ENCODE data around the gene SHB. TPM values are rescaled to one million over a fixed set of nuclear protein-coding genes. Genes with fewer than 3 reads are reported as not detected.

SHB gene
- total and polyA plus RNA-seq, 2 of the 13 experiments (the other 11 are each of a cell fraction or from before 2014, with no cell fraction given), result 19.4 to 20.7 TPM

DNA sequence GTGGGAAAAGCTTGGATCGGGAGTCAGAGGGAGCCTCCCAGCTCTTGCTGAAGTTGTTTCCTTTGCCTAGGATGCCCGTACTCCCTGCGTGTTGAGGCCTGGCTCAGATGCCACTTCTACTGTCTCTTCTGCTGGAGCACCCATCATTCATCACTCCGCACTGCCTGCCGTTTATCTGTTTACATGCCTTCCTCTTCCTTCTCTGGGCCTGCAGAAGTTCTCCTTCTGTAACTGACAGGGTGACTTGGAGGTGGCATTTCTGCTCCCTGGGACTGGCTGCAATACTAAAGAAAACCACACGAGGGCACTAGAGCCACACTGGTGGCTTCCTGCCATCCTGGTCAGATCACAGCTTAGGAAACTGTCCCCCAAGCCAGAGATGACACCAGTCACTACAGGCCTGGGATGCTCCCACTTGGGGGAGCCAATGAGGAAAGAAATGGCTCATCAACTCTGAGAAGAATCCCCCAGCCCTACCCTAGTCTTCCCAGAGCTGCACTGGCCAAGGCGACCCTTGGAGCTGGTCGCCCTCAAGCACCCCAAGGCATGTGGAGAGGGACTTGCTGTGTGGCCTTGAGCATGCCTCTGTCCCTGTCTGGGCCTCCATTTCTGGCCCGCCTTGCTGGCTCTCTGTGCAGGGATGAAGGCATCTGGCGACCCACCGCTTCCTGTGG, 155.4 kb downstream of the SHB start (continued):
- TF ChIP-seq, protein P1, sequence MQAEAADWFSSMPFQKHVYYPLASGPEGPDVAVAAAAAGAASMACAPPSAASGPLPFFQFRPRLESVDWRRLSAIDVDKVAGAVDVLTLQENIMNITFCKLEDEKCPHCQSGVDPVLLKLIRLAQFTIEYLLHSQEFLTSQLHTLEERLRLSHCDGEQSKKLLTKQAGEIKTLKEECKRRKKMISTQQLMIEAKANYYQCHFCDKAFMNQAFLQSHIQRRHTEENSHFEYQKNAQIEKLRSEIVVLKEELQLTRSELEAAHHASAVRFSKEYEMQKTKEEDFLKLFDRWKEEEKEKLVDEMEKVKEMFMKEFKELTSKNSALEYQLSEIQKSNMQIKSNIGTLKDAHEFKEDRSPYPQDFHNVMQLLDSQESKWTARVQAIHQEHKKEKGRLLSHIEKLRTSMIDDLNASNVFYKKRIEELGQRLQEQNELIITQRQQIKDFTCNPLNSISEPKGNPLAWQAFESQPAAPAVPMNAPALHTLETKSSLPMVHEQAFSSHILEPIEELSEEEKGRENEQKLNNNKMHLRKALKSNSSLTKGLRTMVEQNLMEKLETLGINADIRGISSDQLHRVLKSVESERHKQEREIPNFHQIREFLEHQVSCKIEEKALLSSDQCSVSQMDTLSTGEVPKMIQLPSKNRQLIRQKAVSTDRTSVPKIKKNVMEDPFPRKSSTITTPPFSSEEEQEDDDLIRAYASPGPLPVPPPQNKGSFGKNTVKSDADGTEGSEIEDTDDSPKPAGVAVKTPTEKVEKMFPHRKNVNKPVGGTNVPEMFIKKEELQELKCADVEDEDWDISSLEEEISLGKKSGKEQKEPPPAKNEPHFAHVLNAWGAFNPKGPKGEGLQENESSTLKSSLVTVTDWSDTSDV (CRISPR knock-in tag; IDR thresholded peaks at IDR 0.05), result no peak
- TF ChIP-seq, protein P2, sequence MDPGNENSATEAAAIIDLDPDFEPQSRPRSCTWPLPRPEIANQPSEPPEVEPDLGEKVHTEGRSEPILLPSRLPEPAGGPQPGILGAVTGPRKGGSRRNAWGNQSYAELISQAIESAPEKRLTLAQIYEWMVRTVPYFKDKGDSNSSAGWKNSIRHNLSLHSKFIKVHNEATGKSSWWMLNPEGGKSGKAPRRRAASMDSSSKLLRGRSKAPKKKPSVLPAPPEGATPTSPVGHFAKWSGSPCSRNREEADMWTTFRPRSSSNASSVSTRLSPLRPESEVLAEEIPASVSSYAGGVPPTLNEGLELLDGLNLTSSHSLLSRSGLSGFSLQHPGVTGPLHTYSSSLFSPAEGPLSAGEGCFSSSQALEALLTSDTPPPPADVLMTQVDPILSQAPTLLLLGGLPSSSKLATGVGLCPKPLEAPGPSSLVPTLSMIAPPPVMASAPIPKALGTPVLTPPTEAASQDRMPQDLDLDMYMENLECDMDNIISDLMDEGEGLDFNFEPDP (CRISPR knock-in tag; conservative IDR thresholded peaks at IDR 0.05), result no peak
- TF ChIP-seq ZNF430 (CRISPR knock-in tag; IDR thresholded peaks at IDR 0.05) (no peak), ZNF790 (CRISPR knock-in tag; IDR thresholded peaks at IDR 0.05; ENCODE audit: borderline replicate concordance) (no peak), PHF5A (CRISPR knock-in tag; IDR thresholded peaks at IDR 0.05; ENCODE audit: low read depth, unreplicated experiment) (no peak), SALL1 (CRISPR knock-in tag; IDR thresholded peaks at IDR 0.05) (0 out of 2 replicates have a peak, but pooled peaks have one; percentile 22), YEATS2 (CRISPR knock-in tag; IDR thresholded peaks at IDR 0.05; ENCODE audit: borderline replicate concordance) (no peak; the same call in 1 of the 2 replicates), RFX1 (IDR thresholded peaks at IDR 0.05) (no peak), KAT7 (CRISPR knock-in tag; IDR thresholded peaks at IDR 0.05; ENCODE audit: borderline replicate concordance) (no peak), TGIF2 (CRISPR knock-in tag; IDR thresholded peaks at IDR 0.05) (no peak)
- TF ChIP-seq, protein P3, sequence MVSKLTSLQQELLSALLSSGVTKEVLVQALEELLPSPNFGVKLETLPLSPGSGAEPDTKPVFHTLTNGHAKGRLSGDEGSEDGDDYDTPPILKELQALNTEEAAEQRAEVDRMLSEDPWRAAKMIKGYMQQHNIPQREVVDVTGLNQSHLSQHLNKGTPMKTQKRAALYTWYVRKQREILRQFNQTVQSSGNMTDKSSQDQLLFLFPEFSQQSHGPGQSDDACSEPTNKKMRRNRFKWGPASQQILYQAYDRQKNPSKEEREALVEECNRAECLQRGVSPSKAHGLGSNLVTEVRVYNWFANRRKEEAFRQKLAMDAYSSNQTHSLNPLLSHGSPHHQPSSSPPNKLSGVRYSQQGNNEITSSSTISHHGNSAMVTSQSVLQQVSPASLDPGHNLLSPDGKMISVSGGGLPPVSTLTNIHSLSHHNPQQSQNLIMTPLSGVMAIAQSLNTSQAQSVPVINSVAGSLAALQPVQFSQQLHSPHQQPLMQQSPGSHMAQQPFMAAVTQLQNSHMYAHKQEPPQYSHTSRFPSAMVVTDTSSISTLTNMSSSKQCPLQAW (CRISPR knock-in tag; IDR thresholded peaks at IDR 0.05), result no peak
- TF ChIP-seq, protein P4, sequence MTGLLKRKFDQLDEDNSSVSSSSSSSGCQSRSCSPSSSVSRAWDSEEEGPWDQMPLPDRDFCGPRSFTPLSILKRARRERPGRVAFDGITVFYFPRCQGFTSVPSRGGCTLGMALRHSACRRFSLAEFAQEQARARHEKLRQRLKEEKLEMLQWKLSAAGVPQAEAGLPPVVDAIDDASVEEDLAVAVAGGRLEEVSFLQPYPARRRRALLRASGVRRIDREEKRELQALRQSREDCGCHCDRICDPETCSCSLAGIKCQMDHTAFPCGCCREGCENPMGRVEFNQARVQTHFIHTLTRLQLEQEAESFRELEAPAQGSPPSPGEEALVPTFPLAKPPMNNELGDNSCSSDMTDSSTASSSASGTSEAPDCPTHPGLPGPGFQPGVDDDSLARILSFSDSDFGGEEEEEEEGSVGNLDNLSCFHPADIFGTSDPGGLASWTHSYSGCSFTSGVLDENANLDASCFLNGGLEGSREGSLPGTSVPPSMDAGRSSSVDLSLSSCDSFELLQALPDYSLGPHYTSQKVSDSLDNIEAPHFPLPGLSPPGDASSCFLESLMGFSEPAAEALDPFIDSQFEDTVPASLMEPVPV (CRISPR knock-in tag; IDR thresholded peaks at IDR 0.05), result no peak
- TF ChIP-seq, protein P5, sequence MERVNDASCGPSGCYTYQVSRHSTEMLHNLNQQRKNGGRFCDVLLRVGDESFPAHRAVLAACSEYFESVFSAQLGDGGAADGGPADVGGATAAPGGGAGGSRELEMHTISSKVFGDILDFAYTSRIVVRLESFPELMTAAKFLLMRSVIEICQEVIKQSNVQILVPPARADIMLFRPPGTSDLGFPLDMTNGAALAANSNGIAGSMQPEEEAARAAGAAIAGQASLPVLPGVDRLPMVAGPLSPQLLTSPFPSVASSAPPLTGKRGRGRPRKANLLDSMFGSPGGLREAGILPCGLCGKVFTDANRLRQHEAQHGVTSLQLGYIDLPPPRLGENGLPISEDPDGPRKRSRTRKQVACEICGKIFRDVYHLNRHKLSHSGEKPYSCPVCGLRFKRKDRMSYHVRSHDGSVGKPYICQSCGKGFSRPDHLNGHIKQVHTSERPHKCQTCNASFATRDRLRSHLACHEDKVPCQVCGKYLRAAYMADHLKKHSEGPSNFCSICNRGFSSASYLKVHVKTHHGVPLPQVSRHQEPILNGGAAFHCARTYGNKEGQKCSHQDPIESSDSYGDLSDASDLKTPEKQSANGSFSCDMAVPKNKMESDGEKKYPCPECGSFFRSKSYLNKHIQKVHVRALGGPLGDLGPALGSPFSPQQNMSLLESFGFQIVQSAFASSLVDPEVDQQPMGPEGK (CRISPR knock-in tag; IDR thresholded peaks at IDR 0.05), result peak; percentile 55; the same call in 1 of the 2 replicates

All from HepG2 (cell line).